ENCODE results near the gene TMEM43.

- TF ChIP-seq SIN3A (IDR thresholded peaks at IDR 0.05; ENCODE audit: borderline replicate concordance, low read depth, low read length) (no peak), RAD21 (IDR thresholded peaks at IDR 0.05; ENCODE audit: low read length) (no peak), RXRA (IDR thresholded peaks at IDR 0.05; ENCODE audit: borderline replicate concordance, low read depth) (no peak), NRF1 (IDR thresholded peaks at IDR 0.05; ENCODE audit: low read depth, low read length) (no peak), EZH2phosphoT487 (IDR thresholded peaks at IDR 0.05; ENCODE audit: borderline replicate concordance, low read depth) (no peak), FOXJ3 (CRISPR knock-in tag; IDR thresholded peaks at IDR 0.05) (no peak), RCOR1 (IDR thresholded peaks at IDR 0.05; ENCODE audit: low read length) (no peak), IRF3 (IDR thresholded peaks at IDR 0.05; ENCODE audit: low read depth, low read length) (no peak), RFX5 (IDR thresholded peaks at IDR 0.05; ENCODE audit: low read length) (no peak), JUND (IDR thresholded peaks at IDR 0.05) (no peak)
- TF ChIP-seq, protein P1, sequence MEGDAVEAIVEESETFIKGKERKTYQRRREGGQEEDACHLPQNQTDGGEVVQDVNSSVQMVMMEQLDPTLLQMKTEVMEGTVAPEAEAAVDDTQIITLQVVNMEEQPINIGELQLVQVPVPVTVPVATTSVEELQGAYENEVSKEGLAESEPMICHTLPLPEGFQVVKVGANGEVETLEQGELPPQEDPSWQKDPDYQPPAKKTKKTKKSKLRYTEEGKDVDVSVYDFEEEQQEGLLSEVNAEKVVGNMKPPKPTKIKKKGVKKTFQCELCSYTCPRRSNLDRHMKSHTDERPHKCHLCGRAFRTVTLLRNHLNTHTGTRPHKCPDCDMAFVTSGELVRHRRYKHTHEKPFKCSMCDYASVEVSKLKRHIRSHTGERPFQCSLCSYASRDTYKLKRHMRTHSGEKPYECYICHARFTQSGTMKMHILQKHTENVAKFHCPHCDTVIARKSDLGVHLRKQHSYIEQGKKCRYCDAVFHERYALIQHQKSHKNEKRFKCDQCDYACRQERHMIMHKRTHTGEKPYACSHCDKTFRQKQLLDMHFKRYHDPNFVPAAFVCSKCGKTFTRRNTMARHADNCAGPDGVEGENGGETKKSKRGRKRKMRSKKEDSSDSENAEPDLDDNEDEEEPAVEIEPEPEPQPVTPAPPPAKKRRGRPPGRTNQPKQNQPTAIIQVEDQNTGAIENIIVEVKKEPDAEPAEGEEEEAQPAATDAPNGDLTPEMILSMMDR (IDR thresholded peaks at IDR 0.05) = no peak
- TF ChIP-seq, protein P2, sequence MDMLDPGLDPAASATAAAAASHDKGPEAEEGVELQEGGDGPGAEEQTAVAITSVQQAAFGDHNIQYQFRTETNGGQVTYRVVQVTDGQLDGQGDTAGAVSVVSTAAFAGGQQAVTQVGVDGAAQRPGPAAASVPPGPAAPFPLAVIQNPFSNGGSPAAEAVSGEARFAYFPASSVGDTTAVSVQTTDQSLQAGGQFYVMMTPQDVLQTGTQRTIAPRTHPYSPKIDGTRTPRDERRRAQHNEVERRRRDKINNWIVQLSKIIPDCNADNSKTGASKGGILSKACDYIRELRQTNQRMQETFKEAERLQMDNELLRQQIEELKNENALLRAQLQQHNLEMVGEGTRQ (IDR thresholded peaks at IDR 0.05; ENCODE audit: borderline replicate concordance, low read depth, low read length) = no peak
- TF ChIP-seq, protein P3, sequence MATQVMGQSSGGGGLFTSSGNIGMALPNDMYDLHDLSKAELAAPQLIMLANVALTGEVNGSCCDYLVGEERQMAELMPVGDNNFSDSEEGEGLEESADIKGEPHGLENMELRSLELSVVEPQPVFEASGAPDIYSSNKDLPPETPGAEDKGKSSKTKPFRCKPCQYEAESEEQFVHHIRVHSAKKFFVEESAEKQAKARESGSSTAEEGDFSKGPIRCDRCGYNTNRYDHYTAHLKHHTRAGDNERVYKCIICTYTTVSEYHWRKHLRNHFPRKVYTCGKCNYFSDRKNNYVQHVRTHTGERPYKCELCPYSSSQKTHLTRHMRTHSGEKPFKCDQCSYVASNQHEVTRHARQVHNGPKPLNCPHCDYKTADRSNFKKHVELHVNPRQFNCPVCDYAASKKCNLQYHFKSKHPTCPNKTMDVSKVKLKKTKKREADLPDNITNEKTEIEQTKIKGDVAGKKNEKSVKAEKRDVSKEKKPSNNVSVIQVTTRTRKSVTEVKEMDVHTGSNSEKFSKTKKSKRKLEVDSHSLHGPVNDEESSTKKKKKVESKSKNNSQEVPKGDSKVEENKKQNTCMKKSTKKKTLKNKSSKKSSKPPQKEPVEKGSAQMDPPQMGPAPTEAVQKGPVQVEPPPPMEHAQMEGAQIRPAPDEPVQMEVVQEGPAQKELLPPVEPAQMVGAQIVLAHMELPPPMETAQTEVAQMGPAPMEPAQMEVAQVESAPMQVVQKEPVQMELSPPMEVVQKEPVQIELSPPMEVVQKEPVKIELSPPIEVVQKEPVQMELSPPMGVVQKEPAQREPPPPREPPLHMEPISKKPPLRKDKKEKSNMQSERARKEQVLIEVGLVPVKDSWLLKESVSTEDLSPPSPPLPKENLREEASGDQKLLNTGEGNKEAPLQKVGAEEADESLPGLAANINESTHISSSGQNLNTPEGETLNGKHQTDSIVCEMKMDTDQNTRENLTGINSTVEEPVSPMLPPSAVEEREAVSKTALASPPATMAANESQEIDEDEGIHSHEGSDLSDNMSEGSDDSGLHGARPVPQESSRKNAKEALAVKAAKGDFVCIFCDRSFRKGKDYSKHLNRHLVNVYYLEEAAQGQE (IDR thresholded peaks at IDR 0.05; ENCODE audit: low read depth, low read length) = no peak
Observed at GRCh38 chr3:14131134-14131533, 6.3 kb downstream of the TMEM43 start.
